ENCODE measurements around the gene ABCA2.
A peak's percentile ranks its signal among the peaks of the same experiment; 100 is the strongest.
"Not testable (repeated sequence)": the region's sequence is repeated elsewhere in the genome, so short reads cannot be mapped to it uniquely, and the experiment has no call there.

Gene ABCA2

DNA sequence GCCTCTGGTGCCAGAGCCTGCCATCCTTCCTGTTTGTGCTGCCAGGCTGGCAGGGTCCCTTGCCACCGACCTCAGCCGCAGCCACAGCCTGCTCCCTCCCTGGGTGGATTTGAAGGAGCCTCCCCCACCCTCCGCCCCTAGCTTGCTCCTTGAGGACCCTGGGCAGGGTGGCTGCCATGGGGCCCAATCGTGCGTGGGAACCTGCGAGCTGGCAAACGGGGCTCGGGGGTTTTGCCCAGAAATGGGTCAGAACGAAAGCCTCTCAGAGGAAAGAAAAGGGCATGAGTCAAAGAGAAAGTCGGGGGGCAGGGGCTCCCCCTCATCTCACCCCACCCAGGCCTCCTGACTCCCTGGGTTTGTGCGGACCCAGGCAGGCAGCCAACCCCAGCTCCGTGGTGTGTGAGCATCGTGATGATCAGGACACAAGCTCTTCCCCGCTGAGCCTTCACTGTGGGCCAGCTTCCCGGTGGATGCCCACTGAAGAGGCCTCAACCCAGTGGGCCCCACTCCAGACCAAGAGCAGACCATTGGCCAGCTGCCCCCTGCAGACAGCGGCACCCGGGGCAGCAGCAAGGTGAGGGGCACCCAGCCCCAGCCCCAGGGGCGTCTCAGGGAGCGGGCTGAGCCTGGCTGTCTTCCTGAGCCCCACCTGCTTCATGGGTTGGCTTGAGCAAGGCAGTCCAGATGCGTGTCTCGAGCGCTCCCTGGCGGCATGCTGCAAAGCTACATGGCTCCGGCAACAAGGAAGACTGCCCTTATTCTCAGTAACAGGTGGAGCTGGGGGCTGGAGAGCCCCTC, 6.9 kb upstream of the ABCA2 start:
- peak overlapping the region; percentile 58 for H3K27ac ChIP-seq
- peak; percentile 96 for TF ChIP-seq CTCF (conservative IDR thresholded peaks at IDR 0.05)
- TF ChIP-seq ZFX (IDR thresholded peaks at IDR 0.05), result no peak

DNA sequence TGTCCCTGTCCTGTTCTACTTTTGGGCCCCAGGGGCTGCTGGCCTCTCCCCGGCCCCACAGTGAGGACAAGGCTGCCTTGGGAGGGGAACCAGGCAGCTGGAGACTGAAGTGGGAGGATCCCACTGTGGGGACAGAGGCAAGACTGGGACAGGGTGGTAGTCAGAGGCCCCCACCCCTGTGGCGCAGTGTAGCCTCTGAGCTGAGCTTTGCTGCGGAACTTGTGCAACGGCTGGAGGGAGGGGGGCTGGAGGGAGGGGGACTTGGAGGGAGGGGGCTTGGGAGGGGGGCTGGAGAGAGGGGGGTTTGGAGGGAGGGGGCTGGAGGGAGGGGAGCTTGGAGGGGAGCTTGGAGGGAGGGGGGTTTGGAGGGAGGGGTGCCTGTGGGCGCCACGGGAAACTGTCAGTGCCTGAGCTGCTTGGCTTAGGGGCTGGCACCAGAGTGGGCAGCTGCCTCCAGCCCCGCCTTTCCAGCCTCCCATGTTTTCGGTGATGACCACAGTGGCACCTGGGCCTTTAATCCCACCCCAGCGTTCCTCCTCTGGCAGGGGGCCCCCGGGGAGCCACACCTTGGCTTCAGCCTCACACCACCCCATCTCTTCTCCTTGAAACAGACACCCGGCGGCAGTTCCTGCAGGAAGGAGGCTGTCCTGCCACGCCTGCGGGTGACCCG, 6.1 kb upstream of the ABCA2 start:
- peak overlapping the region; percentile 58 for H3K27ac ChIP-seq
- TF ChIP-seq CTCF (conservative IDR thresholded peaks at IDR 0.05) (no peak), ZFX (IDR thresholded peaks at IDR 0.05) (no peak)

DNA sequence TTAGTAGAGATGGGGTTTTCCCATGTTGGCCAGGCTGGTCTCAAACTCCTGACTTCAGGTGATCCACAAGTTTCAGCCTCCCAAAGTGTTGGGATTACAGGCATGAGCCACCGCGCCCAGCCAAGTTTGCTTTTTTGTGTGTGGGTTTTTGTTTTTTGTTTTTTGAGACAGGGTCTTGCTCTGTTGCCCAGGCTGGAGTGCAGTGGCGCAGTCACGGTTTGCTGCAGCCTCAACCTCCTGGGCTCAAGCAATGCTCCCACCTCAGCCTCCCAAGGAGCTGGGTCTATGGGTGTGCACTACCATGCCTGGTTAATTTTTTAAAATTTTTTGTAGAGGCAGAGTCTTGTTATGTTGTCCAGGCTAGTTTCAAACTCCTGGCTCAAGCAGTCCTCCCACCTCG, 5.4 kb upstream of the ABCA2 start:
- not testable (repeated sequence) for H3K27ac ChIP-seq

- TF ChIP-seq ZFX (IDR thresholded peaks at IDR 0.05), result no peak
- no peak overlapping the region for H3K27ac ChIP-seq
Observed at GRCh38 chr9:137032858-137033257, 4.8 kb upstream of the ABCA2 start.

GRCh38 chr9:137031904-137032640, 4.0 kb upstream of the ABCA2 start, which contains the start of gene FUT7:
TSS of gene FUT7 (minus strand) at chr9:137032088. CDS start at chr9:137031991, 97 bp downstream.
- no peak within 1 kb of the TSS for H3K27ac ChIP-seq
- TF ChIP-seq ZFX (IDR thresholded peaks at IDR 0.05), result no peak
- TF ChIP-seq CTCF (conservative IDR thresholded peaks at IDR 0.05), result no peak

DNA sequence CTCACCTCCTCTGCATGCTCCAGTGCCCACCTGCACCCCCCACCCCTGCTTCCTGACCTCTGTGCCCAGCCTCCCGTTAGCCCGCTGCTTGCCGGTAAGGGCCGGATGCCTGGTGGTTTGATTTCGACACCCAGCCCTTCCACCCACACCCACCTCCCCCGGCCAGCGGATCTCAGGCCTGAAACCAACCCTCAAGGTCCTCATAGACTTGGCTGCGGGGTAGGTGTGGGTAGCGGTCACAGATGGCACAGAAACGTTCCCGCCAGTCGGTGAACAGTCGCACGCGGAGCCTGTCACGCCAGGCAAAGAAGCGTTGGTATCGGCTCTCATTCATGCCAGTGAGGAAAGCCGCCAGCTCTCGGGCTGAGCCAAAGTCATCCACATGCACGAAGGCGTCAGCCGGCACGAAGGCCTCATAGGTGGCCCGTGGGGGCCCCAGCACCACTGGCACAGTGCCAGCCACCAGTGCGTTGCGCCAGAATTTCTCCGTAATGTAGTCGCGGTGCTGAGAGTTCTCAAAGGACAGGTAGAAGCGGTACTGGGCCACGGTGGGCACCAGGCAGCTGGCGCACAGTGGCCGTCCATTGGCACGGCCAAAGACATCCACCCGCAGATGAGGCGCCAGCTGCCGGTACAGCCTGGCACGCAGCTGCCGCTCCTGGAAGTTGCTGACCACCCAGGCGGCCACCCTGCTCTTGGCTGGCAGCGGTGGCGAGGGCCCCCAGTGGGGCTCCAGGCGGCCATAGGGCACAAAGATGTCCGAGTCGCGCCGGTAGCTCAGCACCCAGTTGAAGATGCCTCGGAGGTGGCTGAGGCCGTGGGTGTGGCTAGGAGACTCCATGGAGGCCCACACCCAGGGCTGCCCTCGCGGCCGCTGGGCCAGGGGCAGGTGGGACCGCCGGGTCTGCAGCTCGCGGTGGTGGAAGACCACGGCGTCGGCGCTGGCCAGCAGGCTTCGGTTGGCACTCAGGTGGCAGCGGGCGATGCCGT, 2.8 kb upstream of the ABCA2 start:
- TF ChIP-seq ZFX (IDR thresholded peaks at IDR 0.05), result no peak
- no peak for TF ChIP-seq CTCF (conservative IDR thresholded peaks at IDR 0.05)
- H3K27ac ChIP-seq, result no peak overlapping the region

DNA sequence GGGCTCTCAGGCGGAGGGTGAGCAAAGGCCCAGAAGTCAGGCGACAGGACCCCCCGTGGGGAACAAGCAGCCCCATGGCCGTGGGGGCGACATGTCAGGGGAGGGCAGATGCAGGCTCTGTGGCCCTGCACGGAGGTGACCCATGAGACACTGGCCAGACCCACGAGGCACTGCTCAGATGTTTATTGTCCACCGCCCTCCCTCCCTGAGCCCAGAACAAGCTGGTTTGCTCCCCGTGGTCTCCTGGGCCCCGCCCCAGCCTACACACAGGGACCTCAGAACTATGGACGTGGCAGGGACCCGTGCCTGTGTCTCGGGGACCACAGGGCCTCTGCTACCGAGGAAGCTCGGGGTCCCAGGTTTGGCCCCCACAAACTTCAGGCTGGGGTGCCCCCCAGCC, 2.0 kb upstream of the ABCA2 start:
- H3K27ac ChIP-seq, result no peak overlapping the region
- no peak for TF ChIP-seq CTCF (conservative IDR thresholded peaks at IDR 0.05)
- TF ChIP-seq ZFX (IDR thresholded peaks at IDR 0.05), result no peak

Data from C4-2B (cell line).